DMS153 treated with DMSO at 0.1 percent for 48 hours (cell line): ENCODE measurements around the gene FPGT.
"Not testable (repeated sequence)": the region's sequence is repeated elsewhere in the genome, so short reads cannot be mapped to it uniquely, and the experiment has no call there.

Experiments used
- DNase-seq: peaks from one replicate; lab custom pipeline; 2025; ENCODE audit not compliant: unreplicated experiment; lab: John Stamatoyannopoulos, UW

FPGT gene

GRCh38 chr1:74197657-74198552 is at the start of gene FPGT, which contains the start of gene LRRIQ3:
Gene FPGT, plus strand, starts transcription at chr1:74198242. Its CDS starts 37 bp downstream, at chr1:74198279.
Gene LRRIQ3, minus strand, starts transcription at chr1:74198176. Its CDS starts 14,492 bp downstream, at chr1:74183684.
- DNase-seq, result peak; percentile 91

- no peak for DNase-seq
Observed at GRCh38 chr1:74160046-74160445, 38.0 kb upstream of the FPGT start.

DNA sequence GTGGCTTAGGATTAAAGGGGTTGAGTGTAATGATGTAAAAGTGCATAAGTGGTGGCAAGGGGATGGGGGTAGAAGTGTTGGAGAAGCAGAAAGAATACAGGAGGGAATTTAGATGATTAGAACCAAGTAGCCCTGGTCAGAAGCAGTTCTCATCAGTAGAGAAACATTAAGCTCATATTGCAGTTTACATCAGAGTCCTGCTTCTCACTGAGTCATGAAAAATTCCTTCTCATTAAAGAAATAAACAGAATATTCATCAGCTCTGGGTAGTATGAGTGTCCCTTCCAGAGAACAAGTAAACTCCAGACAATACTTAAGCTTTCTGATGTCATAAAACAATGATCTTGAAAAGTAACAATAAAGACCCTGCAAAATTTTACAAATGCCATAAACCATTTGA is 36.5 kb upstream of the FPGT start:
- no peak for DNase-seq

- DNase-seq, result no peak
Observed at GRCh38 chr1:74162333-74162732, 35.7 kb upstream of the FPGT start.

DNA sequence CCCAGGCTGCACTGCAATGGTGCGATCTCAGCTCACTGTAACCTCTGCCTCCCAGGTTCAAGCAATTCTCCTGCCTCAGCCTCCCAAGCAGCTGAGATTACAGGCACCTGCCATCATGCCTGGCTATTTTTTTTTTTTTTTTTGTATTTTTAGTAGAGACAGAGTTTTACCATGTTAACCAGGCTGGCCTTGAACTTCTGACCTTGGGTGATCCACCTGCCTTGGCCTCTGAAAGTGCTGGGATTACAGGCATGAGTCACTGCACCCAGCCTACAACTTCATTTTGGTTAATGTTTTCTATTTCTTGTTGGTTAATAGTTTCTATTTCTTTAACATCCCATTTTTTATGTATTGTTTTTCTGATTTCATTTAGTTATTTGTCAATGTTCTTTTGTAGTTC is 23.6 kb upstream of the FPGT start:
- not testable (repeated sequence) for DNase-seq

DNA sequence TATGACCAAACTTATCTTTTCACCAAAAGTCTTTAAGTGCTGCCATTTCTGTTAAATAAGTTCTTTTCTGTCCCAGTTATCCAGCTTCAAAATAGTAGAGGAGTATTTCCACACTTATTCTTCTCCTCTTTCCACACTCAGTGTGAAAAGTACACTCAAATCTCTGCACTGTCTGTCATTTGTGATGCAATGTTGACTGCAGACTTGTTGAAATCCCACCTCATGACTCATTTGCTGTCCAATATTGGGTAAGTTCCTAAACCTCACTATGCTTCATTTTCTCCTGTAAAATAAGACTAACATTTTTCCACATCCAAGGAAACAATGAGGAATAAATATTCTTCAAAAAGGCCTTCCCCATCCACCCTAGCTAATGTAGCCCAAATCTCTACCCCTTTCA is 17.6 kb upstream of the FPGT start:
- DNase-seq, result no peak

DNA sequence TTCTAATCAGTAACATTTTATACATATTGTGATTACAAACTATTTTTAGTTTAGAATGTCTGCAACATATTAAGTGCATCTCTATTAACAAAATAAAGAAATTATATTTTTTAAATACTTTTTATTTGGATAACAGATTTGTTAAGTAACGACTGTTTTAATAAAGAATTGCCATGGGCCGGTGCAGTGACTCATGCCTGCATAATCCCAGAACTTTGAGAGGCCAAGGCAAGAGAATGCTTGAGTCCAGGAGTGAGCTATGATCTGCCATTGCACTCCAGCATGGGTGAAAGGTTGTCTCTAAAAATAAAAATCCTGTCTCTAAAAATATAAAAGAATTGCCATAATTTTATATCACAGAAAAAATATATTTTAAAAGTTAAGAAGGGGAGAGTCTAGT is 4.1 kb upstream of the FPGT start:
- DNase-seq, result no peak

GRCh38 chr1:74195339-74195738 is 2.7 kb upstream of the FPGT start:
- DNase-seq, result no peak

DNA sequence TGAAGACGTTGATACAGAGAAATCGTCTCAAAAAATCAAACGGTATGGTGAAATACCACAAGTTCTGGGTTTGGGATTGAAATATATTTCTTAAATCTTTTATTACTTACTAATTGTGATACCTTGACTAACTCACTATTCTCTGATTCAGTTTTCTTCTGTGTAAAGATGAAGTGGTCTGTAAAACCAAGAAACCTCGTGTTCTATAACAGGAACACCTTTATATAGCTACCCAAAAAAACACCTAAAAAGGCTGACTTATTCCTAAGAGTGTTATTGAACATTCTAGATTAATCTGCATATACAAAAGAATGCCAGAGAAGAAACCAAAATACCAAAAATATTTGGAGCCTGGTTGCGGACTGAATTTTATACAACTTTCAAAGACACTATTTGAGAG is 787 bp upstream of the FPGT start:
- DNase-seq, result no peak

DNA sequence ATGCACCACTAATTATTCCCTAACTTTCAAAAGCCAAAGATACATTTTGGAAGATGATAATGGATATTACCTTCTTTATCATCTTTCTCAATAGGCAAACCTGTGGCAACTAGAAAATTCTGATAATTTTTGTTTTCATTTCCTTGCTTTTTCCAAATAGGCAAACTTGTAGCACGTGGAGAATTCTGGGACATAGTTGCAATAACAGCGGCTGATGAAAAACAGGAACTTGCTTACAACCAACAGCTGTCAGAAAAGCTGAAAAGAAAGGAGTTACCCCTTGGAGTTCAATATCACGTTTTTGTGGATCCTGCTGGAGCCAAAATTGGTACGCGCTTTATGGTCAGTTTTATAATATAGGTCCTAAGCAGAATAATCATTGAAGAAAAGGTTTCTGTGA is 1.5 kb downstream of the FPGT start:
- no peak for DNase-seq

- DNase-seq, result no peak
Observed at GRCh38 chr1:74205266-74205665, 7.2 kb downstream of the FPGT start.

DNA sequence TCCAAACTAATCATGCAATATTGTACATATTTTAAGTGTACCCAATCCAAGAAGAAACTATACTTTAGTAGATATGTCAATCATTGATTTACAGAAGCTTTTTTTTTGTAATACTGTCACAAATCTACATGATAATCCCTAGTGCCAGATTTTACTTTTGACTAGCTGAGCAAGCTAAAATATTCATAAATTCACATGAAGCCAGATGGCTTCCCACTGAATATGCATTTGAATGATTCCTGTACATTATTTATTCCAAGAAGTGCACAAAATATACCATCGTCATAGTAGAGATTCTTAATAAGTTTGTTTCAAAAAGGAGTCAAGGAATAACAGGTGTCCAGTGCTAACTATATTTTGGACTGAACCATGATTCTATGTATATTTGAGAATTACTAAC is 17.2 kb downstream of the FPGT start:
- DNase-seq, result no peak

DNA sequence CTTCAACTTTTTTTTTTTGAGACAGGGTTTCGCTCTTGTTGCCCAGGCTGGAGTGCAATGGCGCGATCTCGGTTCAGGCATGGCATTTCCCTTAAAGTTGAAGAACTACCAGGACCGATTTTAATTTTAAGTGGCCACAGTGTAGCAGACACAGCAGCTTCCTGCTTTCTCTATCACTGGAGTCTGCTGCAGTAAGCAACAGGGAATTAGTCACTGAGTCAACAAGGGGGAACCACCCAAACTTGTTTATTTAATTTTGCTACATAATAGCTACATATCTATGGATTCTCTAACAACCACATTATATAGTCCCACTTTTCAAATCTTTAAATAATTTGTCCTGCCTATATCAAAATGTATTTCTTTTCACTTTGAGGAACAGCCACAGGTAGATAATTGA is 24.7 kb downstream of the FPGT start:
- DNase-seq, result no peak

DNA sequence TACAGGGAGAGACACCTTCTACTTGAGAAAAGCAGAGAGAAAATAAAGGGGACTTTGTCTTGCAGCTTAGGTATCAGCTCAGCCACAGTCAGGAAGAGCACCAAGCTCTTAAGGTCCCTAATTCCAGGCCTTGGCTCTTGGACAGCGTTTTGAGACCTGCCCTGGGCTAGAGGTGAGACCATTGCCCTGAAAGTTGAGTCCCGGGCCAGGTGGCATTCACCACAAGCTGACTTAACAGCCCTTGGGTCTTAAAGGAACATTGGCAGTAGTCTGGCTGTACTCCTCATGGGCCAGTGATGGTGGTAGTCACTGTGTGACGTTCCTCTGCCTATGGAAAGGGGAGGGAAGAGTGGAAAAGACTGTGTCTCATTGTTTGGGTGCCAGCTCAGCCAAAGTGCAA is 25.4 kb downstream of the FPGT start:
- no peak for DNase-seq

DNA sequence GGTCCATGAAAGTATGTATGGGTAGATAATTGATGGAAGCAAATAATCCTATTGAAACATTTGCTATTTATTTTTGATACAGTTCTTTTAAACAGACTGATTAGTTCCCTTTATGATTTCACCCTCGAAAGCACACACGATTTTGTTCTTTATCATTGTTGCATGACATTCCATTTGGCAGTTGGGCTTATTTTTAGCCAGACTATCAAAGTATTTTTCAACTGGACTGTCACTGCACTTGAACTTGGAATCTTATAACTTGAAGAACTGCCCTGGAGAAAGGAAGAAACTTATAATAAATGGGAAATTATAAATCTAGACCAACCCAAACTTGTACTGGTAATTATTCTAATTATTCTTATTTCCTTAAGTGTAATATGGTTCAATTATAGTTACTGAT is 37.1 kb downstream of the FPGT start, which contains the start of gene TNNI3K:
Gene TNNI3K (plus strand): TSS at position 235 of the 400 bp plus-strand sequence. CDS start 65 bp downstream, at position 300.
- DNase-seq, result no peak

DNA sequence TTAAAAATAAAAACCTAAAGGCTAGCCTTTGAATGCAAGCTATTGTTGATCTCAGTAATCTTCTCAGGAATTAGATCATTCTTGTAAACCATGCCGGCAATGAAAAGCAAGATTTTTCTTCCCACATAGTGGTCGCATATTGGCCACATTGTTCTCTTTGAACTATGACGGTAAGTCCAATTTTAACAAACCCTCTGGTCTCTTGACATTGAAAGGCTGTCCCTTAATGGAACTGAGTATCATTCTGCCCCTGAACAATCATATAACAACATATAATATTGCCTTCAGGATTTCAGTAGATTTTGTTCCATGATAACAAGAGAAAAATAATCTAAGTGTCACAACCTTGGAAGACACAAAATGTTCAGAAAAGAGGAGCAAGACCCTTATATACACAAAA is 38.4 kb downstream of the FPGT start:
- no peak for DNase-seq

- DNase-seq, result no peak
Observed at GRCh38 chr1:74237035-74237434, 39.0 kb downstream of the FPGT start.

GRCh38 chr1:74237787-74238186 is 39.7 kb downstream of the FPGT start:
- no peak for DNase-seq

- DNase-seq, result no peak
Observed at GRCh38 chr1:74245168-74245772, 47.2 kb downstream of the FPGT start.

DNA sequence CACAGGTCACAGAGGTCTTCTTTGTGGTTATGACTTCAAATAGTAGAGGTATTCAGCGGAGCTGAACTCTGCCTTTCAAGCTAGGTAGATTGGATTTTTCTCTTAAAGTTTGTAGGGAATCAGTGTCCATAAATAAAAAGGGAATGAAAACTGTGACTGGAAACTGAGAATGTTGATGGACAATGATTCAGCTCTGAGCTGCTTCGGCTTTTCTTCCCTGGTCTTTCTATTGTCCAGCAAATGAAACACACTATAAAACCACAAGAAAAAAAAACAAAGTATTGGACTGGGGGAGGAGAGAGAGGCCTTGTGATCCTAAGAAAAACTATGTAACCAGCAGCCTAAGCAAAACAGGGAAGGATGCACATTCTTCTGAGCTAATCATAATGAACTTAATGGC is 48.3 kb downstream of the FPGT start:
- no peak for DNase-seq

DNA sequence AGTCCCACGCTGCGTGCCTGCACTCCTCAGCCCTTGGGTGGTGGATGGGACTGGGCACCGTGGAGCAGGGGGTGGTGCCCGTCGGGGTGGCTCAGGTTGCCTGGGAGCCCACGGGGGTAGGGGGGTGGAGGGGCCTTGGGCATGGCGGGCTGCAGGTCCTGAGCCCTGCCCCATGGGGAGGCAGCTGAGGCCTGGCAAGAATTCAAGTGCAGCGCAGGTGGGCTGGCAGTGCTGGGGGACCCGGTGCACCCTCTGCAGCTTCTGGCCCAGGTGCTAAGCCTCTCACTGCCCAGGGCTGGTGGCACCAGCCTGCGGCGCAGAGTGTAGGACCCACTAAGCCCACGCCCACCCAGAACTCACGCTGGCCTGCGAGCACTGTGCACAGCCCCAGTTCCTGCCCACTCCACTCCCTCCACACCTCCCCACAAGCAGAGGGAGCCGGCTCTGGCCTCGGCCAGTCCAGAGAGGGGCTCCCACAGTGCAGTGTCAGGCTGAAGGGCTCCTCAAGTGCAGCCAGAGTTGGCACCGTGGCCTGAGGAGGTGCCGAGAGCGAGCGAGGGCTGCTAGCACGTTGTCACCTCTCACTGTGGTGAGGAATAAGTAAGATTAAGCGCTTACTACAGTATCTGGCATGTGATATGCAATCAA is 50.0 kb downstream of the FPGT start:
- DNase-seq, result no peak
